Measurements from ENCODE around the gene RPP14.

GRCh38 chr3:58331593-58332152 is 25.6 kb downstream of the RPP14 start:
- no peak for TF ChIP-seq CTCF (IDR thresholded peaks at IDR 0.05)
- TF ChIP-seq POLR2A (IDR thresholded peaks at IDR 0.05) = no peak
- TF ChIP-seq EP300 (IDR thresholded peaks at IDR 0.05) = no peak

Data from ovary (tissue), 3 donors.